ENCODE results near the gene CD300LB.

GRCh38 chr17:74543406-74543805 is 12.1 kb upstream of the CD300LB start:
- no peak for TF ChIP-seq POLR2A (IDR thresholded peaks at IDR 0.05)
- TF ChIP-seq CTCF (IDR thresholded peaks at IDR 0.05) = no peak
- TF ChIP-seq EP300 (IDR thresholded peaks at IDR 0.05) = no peak
- no peak for TF ChIP-seq POLR2AphosphoS5 (IDR thresholded peaks at IDR 0.05)
